ENCODE data around the gene KIRREL2. TPM values are rescaled to one million over a fixed set of nuclear protein-coding genes. Genes with fewer than 3 reads are reported as not detected.

The KIRREL2 gene
- total RNA-seq, 1 experiment from 2014 or later = 3.1 TPM

- Histone ChIP-seq H2AK5ac (ENCODE audit: insufficient read length, low read length) (no peak overlapping the region), H3K23me2 (ENCODE audit: insufficient read length, low read depth, low read length, poor library complexity, severe bottlenecking) (no peaks in the 10 kb centered on the region), H3K79me2 (ENCODE audit: insufficient read depth, low read length) (no peaks in the 10 kb centered on the region), H3K4me1 (ENCODE audit: insufficient read depth, low read length) (peaks cover 2% of the 10 kb centered on the region; the same call in 1 of the 2 replicates), H3K27me3 (ENCODE audit: insufficient read depth, low read length) (no peaks in the 10 kb centered on the region), H2BK15ac (ENCODE audit: low read depth, low read length) (no peak overlapping the region), H3T11ph (ENCODE audit: low read length) (no peak overlapping the region), H2BK12ac (ENCODE audit: insufficient read length, low read depth, low read length) (no peak overlapping the region), H2AFZ (ENCODE audit: low read length) (no peak overlapping the region), H3K23ac (ENCODE audit: insufficient read length, low read depth, low read length) (no peak overlapping the region), H3K27ac (ENCODE audit: insufficient read length, low read depth, low read length) (no peak overlapping the region), H3K56ac (ENCODE audit: insufficient read length, low read depth, low read length) (no peak overlapping the region), H3K4me2 (ENCODE audit: insufficient read depth, insufficient read length, low read length) (no peak overlapping the region), H4K20me1 (ENCODE audit: control insufficient read depth, insufficient read depth, insufficient read length) (no peaks in the 10 kb centered on the region), H4K8ac (replicated peaks; ENCODE audit: insufficient read length, low read depth, low read length) (no peak overlapping the region), H2BK5ac (ENCODE audit: insufficient read length, low read length) (no peak overlapping the region), H3K79me1 (ENCODE audit: insufficient read depth, low read depth, low read length, poor library complexity, severe bottlenecking) (no peaks in the 10 kb centered on the region), H3K9ac (ENCODE audit: extremely low read depth, insufficient read length, low read length) (no peak overlapping the region), H4K5ac (ENCODE audit: insufficient read length, low read depth, low read length) (no peak overlapping the region), H2BK120ac (ENCODE audit: low read depth, low read length, poor library complexity, severe bottlenecking) (no peak overlapping the region), H3K9me3 (ENCODE audit: control insufficient read depth, low read depth, low read length) (no peaks in the 10 kb centered on the region), H3K14ac (ENCODE audit: insufficient read depth, low read length) (no peak overlapping the region; the same call in 1 of the 2 replicates), H3K4ac (ENCODE audit: low read depth, low read length) (no peak overlapping the region), H2BK20ac (ENCODE audit: low read depth, low read length, poor library complexity, severe bottlenecking) (no peak overlapping the region), H3K18ac (ENCODE audit: insufficient read length, low read depth, low read length) (no peak overlapping the region), H4K91ac (ENCODE audit: insufficient read length, low read depth, low read length) (no peak overlapping the region)
- DNase-seq = no peak
- Mint-ChIP-seq H3K9me3 (no peaks in the 10 kb centered on the region; a peak in 2 of 5 replicates), H3K27me3 (ENCODE audit: low read depth) (peaks cover 13% of the 10 kb centered on the region), H3K27ac (peak overlapping the region in 1 of 3 experiments; percentile 59; a peak in 1 of 7 replicates), H3K4me1 (peaks cover 6 to 17% of the 10 kb centered on the region in 2 experiments), H3K36me3 (ENCODE audit: insufficient read depth in 1 of 3, low read depth in 3 of 3) (peaks cover 3 to 6% (median 4%) of the 10 kb centered on the region in 3 experiments; a peak in 5 of 7 replicates), H3K4me3 (no peak overlapping the region; a peak in 1 of 5 replicates)
- WGBS (ENCODE audit: extremely low coverage, insufficient read length, low lambda C conversion rate) = no CpG with 5 or more reads among the region's 23 CpGs
- no peak for TF ChIP-seq CTCF (conservative IDR thresholded peaks at IDR 0.05)
These were observed 22.4 kb downstream of the KIRREL2 start for GRCh38 chr19:35879068-35879467.
